Pancreas (tissue), 10 donors: ENCODE results near the gene PCDHB13. TPM values are rescaled to one million over a fixed set of nuclear protein-coding genes. Genes with fewer than 3 reads are reported as not detected.
"Not testable (repeated sequence)": the region's sequence is repeated elsewhere in the genome, so short reads cannot be mapped to it uniquely, and the experiment has no call there.

Source experiments
- ATAC-seq, 4 donors: fragments of 200-7000 bp; cut with Tn5 transposase; one replicate each; pipeline versions ENCODE4 v1.8.0 to v1.9.1; 2020; ENCODE audit warnings: mild to moderate bottlenecking in 4 of 4, moderate library complexity in 4 of 4
- DNase-seq, 6 donors: peaks; one replicate each; pipeline ENCODE4 v3.0.0-alpha.2; 2020
- FAIRE-seq: peaks from 2 replicates; lab custom pipeline; 2012; peaks lifted over from hg19 to GRCh38; lab: Jason Lieb, UNC
- H3K27ac ChIP-seq, 4 donors: fragments of 200-600 bp; sonication (generic); 1 replicate in 3 of 4; 2 replicates in 1 of 4; pipeline versions ENCODE4 v1.5.0 to v1.8.0; 2020
- H3K27me3 ChIP-seq, 4 donors: fragments of 200-600 bp; one replicate each; pipeline ENCODE4 v1.8.0; 2021
- H3K36me3 ChIP-seq, 3 donors: fragments of 200-600 bp; sonication (generic) in 1 of 3; one replicate each; pipeline versions ENCODE4 v1.5.0 to v1.8.0; 2020 to 2021
- H3K4me1 ChIP-seq, 3 donors: fragments of 200-600 bp; one replicate each; pipeline ENCODE4 v1.8.0; 2021
- H3K4me3 ChIP-seq, 4 donors: fragments of 200-600 bp; sonication (generic) in 2 of 4; one replicate each; pipeline versions ENCODE4 v1.5.0 to v1.8.0; 2020 to 2021
- H3K9me3 ChIP-seq, 4 donors: fragments of 200-600 bp; one replicate each; pipeline ENCODE4 v1.8.0; 2021
- CTCF ChIP-seq, 4 donors: fragments of 200-600 bp; sonication (generic) in 3 of 4; IDR thresholded peaks; one replicate each; pipeline versions ENCODE4 v1.5.0 to v1.8.0; 2021; ENCODE audit warnings: antibody characterized with exemption in 4 of 4
- WGBS, 2 donors: extraction: QIAGEN DNeasy Blood & Tissue Kit; methylation state at CpG; one replicate each; pipeline ENCODE4 v1.1.7; 2013; 5-methylcytosine and 5-hydroxymethylcytosine counted together
- intact Hi-C, 3 donors: fragments of 100-400 bp; cut with DNase I; formaldehyde crosslinking; loops; one replicate each; pipeline versions ENCODE4 v1.11.1 to v1.14.2; 2022
- polyA plus RNA-seq, 2 donors: library from polyadenylated mRNA; stranded (reverse); fragments of 200-250 nt; gene quantifications; one replicate each; pipeline ENCODE4 v1.2.3, GENCODE V29; 2013
- total RNA-seq, 6 donors: library from RNA; stranded (reverse); fragmentation: NEBNext Ultra II Directional in 4 of 6; extraction: Animal tissue kit (Norgen Biotek cat#: 25700) in 4 of 6; gene quantifications; one replicate each; pipeline versions ENCODE4 v1.2.1 to v1.2.4, GENCODE V29; 2021 to 2023
- donor health status: healthy with polysubstance abuse.
- donor health status: DM: no; HTN: no; CAD: no; lungs with moderate emphysema.
- donor health status: DM: no; HTN: no; CAD: no.
- donor health status: control.
- donor health status: control.
- donor health status: Bipolar disorder and iron deficiency.
- donor health status: DM: yes; HTN: yes; CAD: no.
- donor health status: DM: no; HTN: no; CAD: no.
- donor health status: DM: no; HTN: no; CAD: no.
- donor health status: DM: yes; HTN: yes; CAD: no.

PCDHB13 gene
- total and polyA plus RNA-seq, 8 donors: 1.2 to 3.3 (median 2.7) TPM

- peak within 1 kb of the TSS in 1 of 4 donors; percentile 41 for H3K27ac ChIP-seq
- no peaks in the 10 kb centered on the region for H3K36me3 ChIP-seq
- peak in 2 of 4 donors; percentile 10 to 26 for TF ChIP-seq CTCF (IDR thresholded peaks at IDR 0.05)
- intact Hi-C loops: loop anchor here in 1 of 3 donors (10.0 kb wide), 1 partner anchor 365 kb away; no protein-coding TSS in a partner anchor
- no peaks in the 10 kb centered on the region for H3K9me3 ChIP-seq
- FAIRE-seq (no peak), DNase-seq (peak in 2 of 6 donors; percentile 23 to 30), ATAC-seq (peak; percentile 76 to 98 (median 84))
- H3K4me1 ChIP-seq: no peaks in the 10 kb centered on the region
- WGBS, 2 donors: 15 to 33% methylated on average over 21 of the region's 21 CpGs
- peaks cover 0 to 8% (median 3%) of the 10 kb centered on the region in 4 donors for H3K27me3 ChIP-seq
- peak within 1 kb of the TSS in 2 of 4 donors; percentile 25 to 38 for H3K4me3 ChIP-seq
Observed at GRCh38 chr5:141199359-141200235, 14.1 kb upstream of the PCDHB13 start, which contains the start of gene PCDHB11. Gene PCDHB11, plus strand, starts transcription at chr5:141199627. Its CDS starts 148 bp downstream, at chr5:141199775.

GRCh38 chr5:141201126-141201525, 12.6 kb upstream of the PCDHB13 start:
- not testable (repeated sequence) for H3K4me1 ChIP-seq, FAIRE-seq, H3K36me3 ChIP-seq, H3K4me3 ChIP-seq, H3K9me3 ChIP-seq, ATAC-seq, DNase-seq, H3K27ac ChIP-seq, H3K27me3 ChIP-seq
- WGBS, 2 donors: 43 to 44% methylated on average over 21 to 28 of the region's 38 CpGs
- intact Hi-C loops: loop anchor here in 1 of 3 donors (10.0 kb wide), 1 partner anchor 364 kb away; no protein-coding TSS in a partner anchor

GRCh38 chr5:141201646-141202045, 12.1 kb upstream of the PCDHB13 start:
- 44 to 48% methylated on average over 25 to 32 of the region's 35 CpGs for WGBS, 2 donors
- DNase-seq, H3K9me3 ChIP-seq, H3K27me3 ChIP-seq, H3K27ac ChIP-seq, H3K36me3 ChIP-seq, H3K4me1 ChIP-seq, ATAC-seq, FAIRE-seq, H3K4me3 ChIP-seq: not testable (repeated sequence)
- intact Hi-C loops: loop anchor here in 1 of 3 donors (10.0 kb wide), 1 partner anchor 363 kb away; no protein-coding TSS in a partner anchor

GRCh38 chr5:141208478-141208877, 5.2 kb upstream of the PCDHB13 start, which contains the start of gene PCDHB12:
Gene PCDHB12, plus strand, starts transcription at chr5:141208719. Its CDS starts 189 bp downstream, at chr5:141208908.
- ATAC-seq (peak in 2 of 4 donors; percentile 34 to 55), FAIRE-seq (no peak), DNase-seq (peak in 1 of 6 donors; percentile 18)
- H3K27ac ChIP-seq: no peak within 1 kb of the TSS
- H3K4me3 ChIP-seq: no peak within 1 kb of the TSS
- intact Hi-C loops: loop anchor here in 1 of 3 donors (10.0 kb wide), 1 partner anchor 356 kb away; no protein-coding TSS in a partner anchor
- H3K9me3 ChIP-seq: peaks cover 0 to 6% (median 0%) of the 10 kb centered on the region in 4 donors
- H3K4me1 ChIP-seq: no peaks in the 10 kb centered on the region
- 21 to 22% methylated on average over 11 of the region's 11 CpGs for whole genome bisulfite sequencing, 2 donors
- no peak for TF ChIP-seq CTCF (IDR thresholded peaks at IDR 0.05)
- no peaks in the 10 kb centered on the region for H3K36me3 ChIP-seq
- peaks cover 0 to 3% (median 0%) of the 10 kb centered on the region in 4 donors for H3K27me3 ChIP-seq

- H3K36me3 ChIP-seq, H3K27me3 ChIP-seq, intact Hi-C loops, FAIRE-seq, DNase-seq, H3K27ac ChIP-seq, H3K9me3 ChIP-seq, H3K4me1 ChIP-seq, ATAC-seq, H3K4me3 ChIP-seq: not testable (repeated sequence)
- 26 to 33% methylated on average over 31 to 39 of the region's 39 CpGs for WGBS, 2 donors
Observed at GRCh38 chr5:141210281-141210680, 3.4 kb upstream of the PCDHB13 start.

- H3K27ac ChIP-seq, ATAC-seq, H3K9me3 ChIP-seq, H3K36me3 ChIP-seq, H3K27me3 ChIP-seq, H3K4me1 ChIP-seq, FAIRE-seq, H3K4me3 ChIP-seq, DNase-seq, intact Hi-C loops: not testable (repeated sequence)
- 21 to 29% methylated on average over 18 to 25 of the region's 27 CpGs for WGBS, 2 donors
Observed at GRCh38 chr5:141210849-141211248, 2.9 kb upstream of the PCDHB13 start.

- WGBS, 2 donors: 50 to 67% methylated on average over 9 to 11 of the region's 12 CpGs
- H3K9me3 ChIP-seq, DNase-seq, H3K4me3 ChIP-seq, H3K27ac ChIP-seq, intact Hi-C loops, FAIRE-seq, H3K4me1 ChIP-seq, H3K36me3 ChIP-seq, H3K27me3 ChIP-seq: not testable (repeated sequence)
- ATAC-seq: peak in 2 of 4 donors; percentile 14 to 48
Observed at GRCh38 chr5:141214583-141214982, 864 bp downstream of the PCDHB13 start.

- H3K9me3 ChIP-seq, FAIRE-seq: not testable (repeated sequence)
- 28 to 40% methylated on average over 24 to 35 of the region's 40 CpGs for WGBS, 2 donors
Observed at GRCh38 chr5:141215504-141215903, 1.8 kb downstream of the PCDHB13 start.

GRCh38 chr5:141216035-141216434, 2.3 kb downstream of the PCDHB13 start:
- WGBS, 2 donors: 38 to 42% methylated on average over 7 to 19 of the region's 26 CpGs
- not testable (repeated sequence) for H3K9me3 ChIP-seq, FAIRE-seq

More at GRCh38 chr5:141215504-141215903, 1.8 kb downstream of the PCDHB13 start:
- H3K36me3 ChIP-seq, H3K27ac ChIP-seq, H3K4me3 ChIP-seq, ATAC-seq, H3K4me1 ChIP-seq, intact Hi-C loops, DNase-seq, H3K27me3 ChIP-seq: not testable (repeated sequence)

More at GRCh38 chr5:141216035-141216434, 2.3 kb downstream of the PCDHB13 start:
- ATAC-seq, H3K27me3 ChIP-seq, H3K27ac ChIP-seq, H3K36me3 ChIP-seq, H3K4me3 ChIP-seq, DNase-seq, intact Hi-C loops, H3K4me1 ChIP-seq: not testable (repeated sequence)
